Fibroblast of mammary gland (primary cell): ENCODE data around the gene MOB3A.
"Not testable (repeated sequence)": the region's sequence is repeated elsewhere in the genome, so short reads cannot be mapped to it uniquely, and the experiment has no call there.

ENCODE experiments used
- DNase-seq: peaks from one replicate; pipeline ENCODE4 v3.0.0-alpha.2; 2010; ENCODE audit warnings: low read depth
- H3K4me3 ChIP-seq: 2 replicates; pipeline ENCODE4 v1.5.1; 2011; ENCODE audit warnings: low read depth, mild to moderate bottlenecking, low read length, moderate library complexity; ENCODE audit not compliant: control insufficient read depth
- TF ChIP-seq, protein P1 (sequence below): conservative IDR thresholded peaks from 2 replicates; pipeline ENCODE4 v1.5.1; 2011; ENCODE audit warnings: low read depth, low read length, inconsistent platforms; ENCODE audit not compliant: control insufficient read depth, insufficient read depth

The MOB3A gene

DNA sequence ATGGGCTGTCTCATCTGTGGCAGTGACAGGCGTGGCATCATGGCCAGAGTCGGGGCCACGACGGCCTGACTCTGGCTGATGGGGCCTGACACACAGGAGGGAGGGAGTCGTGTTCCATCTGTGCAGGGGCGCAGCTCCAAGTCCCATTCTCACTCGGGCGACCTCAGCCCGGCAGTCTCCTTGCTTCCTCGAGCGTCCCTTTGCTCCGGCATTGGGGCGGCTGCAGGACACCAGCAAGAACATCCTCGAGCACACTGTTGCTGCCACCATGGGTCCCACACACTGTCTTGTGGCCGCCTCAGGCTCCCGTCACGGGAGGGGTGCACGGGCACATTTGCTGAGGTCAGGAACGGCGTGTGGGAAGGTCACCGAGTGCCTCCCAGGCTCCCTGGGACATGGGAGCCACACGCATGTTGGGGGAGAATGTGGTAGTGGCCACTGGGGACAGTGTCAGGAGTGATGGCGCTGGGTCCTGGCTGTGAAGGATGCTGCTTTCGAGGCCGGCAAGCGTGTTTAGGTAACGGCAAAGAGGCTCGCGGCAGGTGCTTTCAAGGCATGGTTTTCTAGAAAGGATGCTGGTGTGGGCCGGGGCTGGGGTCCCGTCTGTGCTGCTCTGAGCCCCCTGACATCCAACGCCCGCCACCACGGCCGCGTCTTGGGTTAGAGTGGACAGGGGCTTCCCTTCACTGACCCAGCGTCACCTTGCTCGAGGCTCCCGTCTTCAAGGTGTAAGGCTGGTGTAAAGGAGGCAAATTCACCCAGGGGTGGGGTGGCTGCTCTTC, 4.0 kb upstream of the MOB3A start:
- DNase-seq, result no peak
- TF ChIP-seq, protein P1, sequence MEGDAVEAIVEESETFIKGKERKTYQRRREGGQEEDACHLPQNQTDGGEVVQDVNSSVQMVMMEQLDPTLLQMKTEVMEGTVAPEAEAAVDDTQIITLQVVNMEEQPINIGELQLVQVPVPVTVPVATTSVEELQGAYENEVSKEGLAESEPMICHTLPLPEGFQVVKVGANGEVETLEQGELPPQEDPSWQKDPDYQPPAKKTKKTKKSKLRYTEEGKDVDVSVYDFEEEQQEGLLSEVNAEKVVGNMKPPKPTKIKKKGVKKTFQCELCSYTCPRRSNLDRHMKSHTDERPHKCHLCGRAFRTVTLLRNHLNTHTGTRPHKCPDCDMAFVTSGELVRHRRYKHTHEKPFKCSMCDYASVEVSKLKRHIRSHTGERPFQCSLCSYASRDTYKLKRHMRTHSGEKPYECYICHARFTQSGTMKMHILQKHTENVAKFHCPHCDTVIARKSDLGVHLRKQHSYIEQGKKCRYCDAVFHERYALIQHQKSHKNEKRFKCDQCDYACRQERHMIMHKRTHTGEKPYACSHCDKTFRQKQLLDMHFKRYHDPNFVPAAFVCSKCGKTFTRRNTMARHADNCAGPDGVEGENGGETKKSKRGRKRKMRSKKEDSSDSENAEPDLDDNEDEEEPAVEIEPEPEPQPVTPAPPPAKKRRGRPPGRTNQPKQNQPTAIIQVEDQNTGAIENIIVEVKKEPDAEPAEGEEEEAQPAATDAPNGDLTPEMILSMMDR, result no peak
- no peak overlapping the region for H3K4me3 ChIP-seq

DNA sequence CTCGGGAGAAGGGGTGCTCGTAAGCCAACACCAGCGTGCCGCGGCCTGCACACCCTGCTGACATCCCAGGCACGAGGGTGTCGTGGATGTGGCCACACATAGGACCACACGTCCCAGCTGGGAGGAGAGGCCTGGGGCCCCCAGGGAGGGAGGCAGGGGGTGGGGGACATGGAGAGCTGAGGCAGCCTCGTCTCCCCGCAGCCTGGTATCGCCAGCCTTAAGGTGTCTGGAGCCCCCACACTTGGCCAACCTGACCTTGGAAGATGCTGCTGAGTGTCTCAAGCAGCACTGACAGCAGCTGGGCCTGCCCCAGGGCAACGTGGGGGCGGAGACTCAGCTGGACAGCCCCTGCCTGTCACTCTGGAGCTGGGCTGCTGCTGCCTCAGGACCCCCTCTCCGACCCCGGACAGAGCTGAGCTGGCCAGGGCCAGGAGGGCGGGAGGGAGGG, 3.0 kb upstream of the MOB3A start:
- DNase-seq, result no peak
- no peak overlapping the region for H3K4me3 ChIP-seq
- TF ChIP-seq, protein P1, result no peak

DNA sequence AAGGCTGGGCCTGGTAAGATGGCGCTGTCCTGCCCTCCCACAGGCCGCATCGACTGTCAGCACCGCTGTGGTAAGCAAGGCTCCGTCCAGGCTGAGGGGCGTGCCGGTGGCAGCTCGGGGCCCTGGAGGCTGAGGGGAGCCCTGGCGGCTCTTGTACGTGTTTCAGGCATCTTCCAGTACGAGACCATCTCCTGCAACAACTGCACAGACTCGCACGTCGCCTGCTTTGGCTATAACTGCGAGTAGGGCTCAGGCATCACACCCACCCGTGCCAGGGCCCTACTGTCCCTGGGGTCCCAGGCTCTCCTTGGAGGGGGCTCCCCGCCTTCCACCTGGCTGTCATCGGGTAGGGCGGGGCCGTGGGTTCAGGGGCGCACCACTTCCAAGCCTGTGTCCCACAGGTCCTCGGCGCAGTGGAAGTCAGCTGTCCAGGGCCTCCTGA, 1.8 kb upstream of the MOB3A start:
- no peak for DNase-seq
- no peak overlapping the region for H3K4me3 ChIP-seq
- TF ChIP-seq, protein P1, result no peak

DNA sequence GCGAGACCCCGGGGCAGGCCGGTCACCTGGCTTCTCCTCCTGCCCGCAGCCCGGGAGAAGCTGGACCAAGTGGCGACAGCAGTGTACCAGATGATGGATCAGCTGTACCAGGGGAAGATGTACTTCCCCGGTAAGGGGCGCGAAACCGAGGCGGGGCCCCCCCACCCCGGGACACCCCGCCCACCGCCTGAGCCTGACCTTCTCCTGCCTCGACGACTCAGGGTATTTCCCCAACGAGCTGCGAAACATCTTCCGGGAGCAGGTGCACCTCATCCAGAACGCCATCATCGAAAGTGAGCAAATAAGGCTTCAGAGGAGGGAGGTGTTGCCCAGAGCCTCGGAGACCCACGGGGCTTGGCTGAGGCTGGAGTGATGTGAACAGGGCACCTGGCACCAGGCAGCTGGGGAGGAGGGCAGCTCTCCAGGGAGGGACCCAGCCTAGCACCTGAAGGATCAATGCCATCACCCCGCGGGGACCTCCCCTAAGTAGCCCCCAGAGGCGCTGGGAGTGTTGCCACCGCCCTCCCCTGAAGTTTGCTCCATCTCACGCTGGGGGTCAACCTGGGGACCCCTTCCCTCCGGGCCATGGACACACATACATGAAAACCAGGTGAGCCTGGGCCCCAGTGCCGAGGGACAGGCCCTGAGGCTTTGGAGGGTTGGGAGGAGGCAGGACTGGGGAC, 1.2 kb upstream of the MOB3A start:
- DNase-seq, result no peak
- TF ChIP-seq, protein P1, result no peak
- peak overlapping the region; percentile 44 for H3K4me3 ChIP-seq

DNA sequence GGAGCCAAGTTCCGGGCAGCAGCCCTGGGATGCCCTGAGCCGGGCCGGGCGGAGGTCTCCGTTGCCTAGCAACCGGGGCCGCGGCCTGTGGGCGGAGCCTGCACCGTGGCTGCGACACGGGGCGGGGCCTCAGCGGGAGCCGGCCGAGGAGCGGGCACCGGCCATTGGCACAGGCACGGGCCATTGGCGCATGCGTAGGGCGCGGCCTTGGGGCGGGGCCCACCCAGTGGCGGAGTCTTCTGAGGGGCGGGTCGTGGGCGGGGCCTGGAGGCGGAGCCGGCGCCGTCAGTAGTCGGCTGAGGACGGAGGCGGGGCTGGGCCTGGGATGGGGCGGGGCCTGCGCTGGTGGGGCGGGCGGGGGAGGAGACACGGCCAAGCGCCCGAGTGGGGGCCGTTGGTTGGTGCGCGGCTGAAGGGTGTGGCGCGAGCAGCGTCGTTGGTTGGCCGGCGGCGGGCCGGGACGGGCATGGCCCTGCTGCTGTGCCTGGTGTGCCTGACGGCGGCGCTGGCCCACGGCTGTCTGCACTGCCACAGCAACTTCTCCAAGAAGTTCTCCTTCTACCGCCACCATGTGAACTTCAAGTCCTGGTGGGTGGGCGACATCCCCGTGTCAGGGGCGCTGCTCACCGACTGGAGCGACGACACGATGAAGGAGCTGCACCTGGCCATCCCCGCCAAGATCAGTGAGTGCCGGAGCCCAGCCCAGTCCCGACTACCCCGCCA, 515 bp upstream of the MOB3A start, which contains the start of gene IZUMO4:
Gene IZUMO4, plus strand, starts transcription at position 436 of the 723 bp plus-strand sequence. Its CDS starts 31 bp downstream, at position 467.
- DNase-seq, result peak; percentile 95
- H3K4me3 ChIP-seq, result peak within 1 kb of the TSS; percentile 73
- TF ChIP-seq, protein P1, result peak; percentile 25

DNA sequence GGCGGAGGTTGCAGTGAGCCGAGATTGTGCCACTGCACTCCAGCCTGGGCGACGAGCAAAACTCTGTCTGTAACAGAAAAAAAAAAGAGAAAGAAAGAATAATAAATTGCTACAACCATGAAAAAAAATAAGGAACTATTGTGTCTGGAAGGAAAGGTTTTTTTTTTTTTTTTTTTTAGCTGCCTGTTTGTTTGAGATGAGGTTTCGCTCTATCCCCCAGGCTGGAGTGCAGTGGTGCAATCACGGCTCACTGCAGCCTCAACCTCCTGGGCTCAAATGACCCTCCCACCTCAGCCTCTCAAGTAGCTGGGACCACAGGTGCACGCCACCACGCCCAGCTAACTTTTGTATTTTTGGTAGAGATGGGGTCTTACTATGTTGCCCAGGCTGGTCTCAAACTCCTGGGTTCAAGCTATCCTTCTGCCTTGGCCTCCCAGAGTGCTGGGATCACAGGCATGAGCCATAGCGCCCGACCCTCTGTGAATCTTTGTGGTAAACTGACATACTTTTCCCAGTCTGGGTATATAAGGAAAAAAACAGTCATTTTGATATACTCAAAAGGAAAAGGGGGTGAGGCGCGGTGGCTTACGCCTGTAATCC, 4.1 kb downstream of the MOB3A start:
- DNase-seq, H3K4me3 ChIP-seq: not testable (repeated sequence)

DNA sequence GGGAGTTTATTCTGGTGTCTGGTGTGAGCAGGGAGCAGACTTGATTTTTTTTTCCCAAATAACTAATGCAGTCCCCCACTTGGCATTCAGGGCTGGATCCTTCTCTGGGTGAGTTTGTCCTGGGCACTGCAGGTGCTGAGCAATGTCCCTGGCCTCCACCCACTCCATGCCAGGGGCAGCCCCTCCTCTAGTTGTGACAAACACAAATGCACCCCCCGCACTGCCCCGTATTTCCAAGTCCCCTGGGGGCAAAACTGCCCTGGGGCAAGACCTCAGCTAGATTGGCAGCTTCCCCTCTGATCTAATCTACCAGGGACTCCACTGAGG, 6.4 kb downstream of the MOB3A start:
- TF ChIP-seq, protein P1, result no peak
- H3K4me3 ChIP-seq, result no peak overlapping the region
- no peak for DNase-seq
